GM18520 (cell line): ENCODE results near the gene NEDD4L.

ENCODE experiments used
- ATAC-seq: cut with Tn5 transposase; IDR thresholded peaks from one replicate; pipeline ENCODE4 v1.9.1; 2021; ENCODE audit not compliant: unreplicated experiment

NEDD4L gene

DNA sequence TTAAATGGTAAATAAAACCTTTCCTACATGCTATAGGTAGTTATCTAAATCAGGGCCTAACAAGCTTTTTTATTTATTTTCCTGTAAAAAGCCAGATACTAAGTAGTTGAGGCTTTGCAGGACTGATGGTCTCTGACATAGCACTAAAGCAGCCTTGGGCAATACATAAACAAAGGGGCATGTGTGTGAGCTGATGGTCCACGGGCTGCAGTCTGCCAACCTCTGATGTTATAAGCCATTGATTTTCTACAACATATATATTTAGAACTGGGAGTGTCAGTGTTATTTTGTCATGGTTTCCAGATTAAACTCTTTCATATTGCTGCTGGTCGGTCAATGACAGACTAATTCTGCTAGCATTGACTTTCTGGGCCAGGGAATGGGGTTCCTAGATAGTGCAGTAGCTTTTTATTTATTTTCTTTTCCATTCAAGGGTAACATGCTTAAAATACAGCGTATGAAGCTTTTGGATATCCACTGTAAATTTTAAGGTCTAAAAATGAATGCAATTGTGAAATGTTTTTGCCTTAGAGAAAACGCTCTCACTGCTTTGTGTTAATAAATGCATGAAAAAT lies 134.0 kb downstream of the NEDD4L start:
- ATAC-seq = no peak

DNA sequence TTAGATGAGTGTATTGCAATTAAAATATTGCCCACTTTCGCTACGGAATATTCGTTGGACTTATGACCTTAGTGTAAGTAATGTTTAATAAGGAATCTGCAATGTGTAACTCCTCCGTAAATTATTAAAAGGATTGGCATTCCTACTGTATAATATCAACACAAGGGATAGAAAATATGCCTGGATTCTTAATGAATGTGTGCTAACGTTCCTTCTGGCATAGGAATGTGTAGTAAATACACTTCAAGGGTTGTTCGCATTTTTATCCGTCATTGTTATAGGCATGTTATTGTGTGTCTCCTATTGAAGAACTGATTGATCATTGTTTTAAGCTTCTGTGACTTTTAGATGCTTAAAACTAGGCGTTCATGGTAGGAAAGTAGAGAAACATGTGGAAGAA lies 134.5 kb downstream of the NEDD4L start:
- ATAC-seq = no peak

DNA sequence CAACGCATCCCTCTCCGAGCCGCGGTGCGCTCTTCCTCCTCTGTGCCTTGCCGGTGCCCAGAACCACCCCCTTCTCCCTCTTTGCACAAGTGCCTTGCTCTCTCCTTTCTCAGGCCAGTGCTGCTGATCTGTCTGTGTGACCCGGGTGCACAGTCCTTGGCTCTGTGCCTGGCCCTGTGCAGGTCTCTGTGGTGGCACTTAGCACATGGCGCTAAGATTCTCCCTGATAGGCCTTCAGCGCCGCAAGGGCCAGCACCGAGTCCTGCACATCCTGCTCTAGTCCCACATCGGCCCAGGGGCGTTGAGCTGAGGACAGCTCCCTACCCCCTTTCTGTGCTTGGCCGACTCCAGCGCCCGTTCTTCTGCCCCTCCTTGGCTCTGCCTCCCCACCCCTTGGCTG lies 136.1 kb downstream of the NEDD4L start:
- ATAC-seq = no peak

DNA sequence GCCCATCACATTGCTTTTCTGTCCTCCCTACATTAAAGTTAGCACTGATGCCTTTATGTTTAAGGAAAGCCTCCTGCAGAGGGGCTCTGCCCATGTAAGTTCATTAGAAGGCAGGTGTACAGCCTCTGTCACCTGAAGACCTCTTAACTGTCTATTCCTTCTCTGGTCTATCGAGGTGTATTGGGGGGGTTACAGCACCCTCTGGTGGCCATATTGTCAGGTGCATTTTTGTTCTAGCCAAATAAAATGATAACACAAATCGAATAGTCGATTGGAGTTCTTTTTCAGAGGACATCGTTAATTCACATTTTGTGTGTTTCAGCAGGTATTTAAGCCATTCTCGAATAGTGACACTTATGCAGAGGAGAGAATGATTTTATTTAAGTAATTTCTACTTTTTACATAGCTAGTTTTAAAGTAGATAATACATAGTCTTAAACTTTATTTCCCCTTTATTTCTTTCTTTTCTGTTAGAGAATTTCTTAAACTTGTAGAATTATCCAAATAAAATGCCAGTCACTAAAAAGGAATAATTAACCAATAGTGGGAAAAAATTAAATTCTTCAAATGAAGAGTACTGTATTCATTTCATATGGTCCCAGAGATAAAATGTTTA lies 136.8 kb downstream of the NEDD4L start:
- ATAC-seq = no peak

DNA sequence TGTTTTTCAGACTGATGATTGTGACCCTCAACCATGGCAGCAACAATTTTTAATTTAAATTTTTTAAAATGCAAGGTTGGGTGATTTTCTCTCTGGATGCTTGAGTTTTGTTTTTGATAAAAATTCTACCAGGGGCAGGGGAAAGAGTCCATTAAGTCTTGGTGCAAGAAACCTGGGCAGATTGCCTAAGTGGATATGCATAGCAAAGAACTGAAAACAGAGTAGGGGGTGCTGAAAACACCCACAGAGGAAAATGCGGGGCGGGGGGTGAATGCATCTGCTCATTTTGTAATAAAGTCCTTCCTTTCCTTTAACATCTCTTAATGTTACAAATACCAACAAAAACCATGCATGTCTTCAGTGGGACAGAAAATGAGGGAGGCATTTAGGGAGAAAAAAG lies 138.0 kb downstream of the NEDD4L start:
- no peak for ATAC-seq

- ATAC-seq = no peak
Measured at GRCh38 chr18:58183226-58183625, 139.2 kb downstream of the NEDD4L start.

DNA sequence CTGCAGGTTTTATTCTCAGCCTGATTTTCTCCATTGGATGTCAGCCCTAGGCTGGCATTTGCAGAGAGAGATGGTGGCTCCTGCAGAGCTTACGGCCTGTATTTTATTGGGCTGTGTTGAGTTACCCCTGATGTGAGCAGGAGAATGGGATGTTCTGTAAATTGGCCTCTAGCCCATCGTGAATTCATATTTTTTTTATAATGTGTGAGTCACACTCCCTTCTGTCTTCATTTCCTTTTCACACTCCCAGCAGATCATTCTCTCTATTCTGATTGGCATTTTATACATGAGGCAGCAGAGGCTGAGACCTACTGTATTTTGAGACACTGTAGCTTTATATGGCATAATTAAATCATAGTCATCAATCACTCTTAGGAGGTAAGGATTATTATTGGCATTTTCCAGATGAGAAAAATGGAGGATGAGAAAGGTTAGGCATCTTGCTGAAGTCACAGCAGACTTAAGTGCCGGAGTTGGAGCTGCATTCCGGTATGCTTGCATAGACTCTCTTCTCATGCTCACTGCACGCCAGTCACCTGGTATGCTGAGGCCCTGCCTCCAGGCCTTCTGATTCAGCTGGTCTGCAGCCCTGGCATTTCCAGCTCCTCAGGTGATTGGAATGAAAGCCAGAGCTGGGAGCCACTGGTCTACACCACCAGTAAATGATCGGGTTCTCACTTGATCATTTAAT lies 142.4 kb downstream of the NEDD4L start:
- ATAC-seq = no peak

DNA sequence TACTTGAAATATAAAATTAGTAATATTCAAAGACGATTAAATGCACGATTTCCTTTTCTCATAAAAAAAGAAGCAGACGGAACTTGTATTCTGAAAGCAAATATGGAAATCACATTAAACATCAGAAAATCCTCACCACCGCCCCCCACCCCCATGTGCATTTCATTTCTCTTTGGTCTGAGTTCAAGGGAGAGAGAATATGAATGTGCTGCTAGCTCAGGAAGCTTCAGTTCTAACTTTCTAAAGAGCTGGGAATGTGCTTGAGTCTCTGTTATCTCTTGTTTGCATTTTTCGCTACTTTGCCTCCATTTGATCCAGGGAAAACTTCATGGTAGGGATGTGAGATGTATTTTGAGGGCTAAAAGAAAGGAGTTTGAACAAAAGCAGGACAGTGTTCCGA lies 143.6 kb downstream of the NEDD4L start:
- ATAC-seq = no peak

DNA sequence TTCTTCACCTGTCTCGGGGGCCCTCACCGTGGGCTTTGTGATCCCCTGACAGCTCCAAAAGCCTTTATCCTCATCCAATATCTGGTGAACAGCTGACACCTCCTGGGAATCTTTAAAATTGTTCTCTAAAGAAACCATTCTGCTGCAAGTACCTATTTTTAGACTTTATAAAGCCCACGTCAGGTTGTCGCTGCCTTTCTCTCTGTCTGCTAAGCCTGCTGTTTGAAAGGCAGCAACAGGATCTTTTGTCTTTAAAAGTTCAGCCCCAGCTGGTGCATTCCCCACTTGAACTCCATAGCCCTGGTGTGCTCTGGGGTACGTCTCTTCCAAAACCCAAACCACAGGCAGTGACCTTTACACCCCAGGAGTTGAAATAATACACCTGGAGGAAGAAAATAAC lies 145.0 kb downstream of the NEDD4L start:
- ATAC-seq = no peak

DNA sequence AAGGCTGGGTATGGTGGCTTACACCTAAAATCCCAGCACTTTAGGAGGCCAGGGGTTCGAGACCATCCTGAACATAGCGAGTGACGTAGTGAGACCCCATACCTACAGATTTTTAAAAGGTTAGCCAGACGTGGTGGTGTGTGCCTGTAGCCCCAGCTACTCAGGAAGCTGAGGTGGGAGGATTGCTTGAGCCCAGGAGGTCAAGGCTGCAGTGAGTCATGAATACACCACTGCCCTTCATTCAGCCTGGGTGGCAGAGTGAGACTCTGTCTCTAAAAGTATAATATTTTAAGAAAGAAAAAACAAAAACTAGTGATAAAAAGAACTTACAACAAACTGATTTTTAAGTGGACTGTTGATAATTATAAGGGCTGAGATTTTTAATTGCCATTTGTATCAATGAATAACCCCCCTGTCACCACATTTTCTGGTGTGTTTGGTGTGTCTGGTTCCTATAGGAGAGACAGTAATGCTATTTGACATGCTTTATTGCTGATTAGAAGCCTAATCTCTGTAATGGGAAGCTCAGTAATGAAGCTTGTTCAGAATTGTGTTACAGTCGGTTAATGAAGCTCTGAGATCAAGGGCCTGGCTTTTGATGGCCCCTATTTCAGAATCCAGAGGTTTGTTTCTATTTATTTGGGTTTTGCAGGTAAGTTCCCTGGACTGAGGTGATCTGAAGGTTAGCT lies 147.0 kb downstream of the NEDD4L start:
- no peak for ATAC-seq

DNA sequence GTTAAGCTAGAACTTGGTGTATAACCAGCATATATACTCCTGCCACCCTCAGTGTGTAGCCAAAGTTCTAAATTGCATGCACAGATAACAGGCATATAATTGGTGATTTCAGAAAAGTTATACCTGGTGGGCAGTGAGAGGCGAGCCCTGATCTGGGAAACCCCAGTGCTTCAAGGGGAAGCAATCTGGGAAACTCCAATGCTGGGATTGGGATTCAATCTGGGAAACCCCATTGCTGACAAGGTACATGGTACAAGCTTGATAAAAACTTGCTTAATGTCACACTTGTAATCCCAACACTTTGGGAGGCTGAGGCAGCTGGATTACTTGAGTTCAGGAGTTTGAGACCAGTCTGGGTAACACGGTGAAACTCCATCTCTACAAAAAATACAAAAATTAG lies 147.6 kb downstream of the NEDD4L start:
- ATAC-seq = no peak

DNA sequence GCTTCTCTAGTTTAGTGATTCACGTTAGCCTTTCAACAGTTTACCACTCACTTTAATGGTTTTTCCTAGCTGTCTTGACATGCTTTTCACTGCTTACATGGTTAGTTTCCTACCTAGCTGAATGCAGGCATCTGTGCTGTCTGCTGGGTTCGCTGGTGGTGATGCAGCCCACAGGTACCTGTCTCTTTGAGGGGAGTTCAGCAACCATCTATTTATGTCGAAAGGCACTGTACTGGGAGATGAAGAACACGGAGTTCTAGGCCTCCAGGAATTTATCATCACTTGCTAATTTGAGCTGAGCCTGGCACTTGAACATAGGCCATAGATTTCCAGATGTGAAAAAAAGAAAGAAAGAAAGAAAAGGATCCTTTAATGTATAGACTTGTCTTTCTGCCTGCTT lies 148.5 kb downstream of the NEDD4L start:
- no peak for ATAC-seq

DNA sequence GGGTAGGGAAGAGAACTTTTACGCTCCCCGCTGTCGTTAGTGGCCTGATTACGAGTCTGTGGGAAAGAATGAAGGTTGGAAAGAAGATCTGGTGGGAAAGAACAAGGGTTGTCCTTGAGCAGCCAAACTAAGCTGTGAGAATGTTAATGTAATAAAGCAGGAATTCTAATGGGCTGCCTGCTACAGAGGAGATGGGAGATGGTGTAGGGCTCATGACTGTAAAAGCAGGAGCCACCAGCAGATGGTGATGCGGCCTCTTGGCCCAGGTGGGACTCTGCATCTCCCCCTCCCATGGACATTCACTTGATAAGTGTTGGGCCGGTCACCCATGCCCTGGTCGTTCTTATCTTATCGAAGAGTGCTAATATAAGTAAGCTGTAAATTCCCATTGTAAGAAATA lies 150.0 kb downstream of the NEDD4L start:
- ATAC-seq = no peak

- ATAC-seq = no peak
Measured at GRCh38 chr18:58195278-58195765, 151.3 kb downstream of the NEDD4L start.

DNA sequence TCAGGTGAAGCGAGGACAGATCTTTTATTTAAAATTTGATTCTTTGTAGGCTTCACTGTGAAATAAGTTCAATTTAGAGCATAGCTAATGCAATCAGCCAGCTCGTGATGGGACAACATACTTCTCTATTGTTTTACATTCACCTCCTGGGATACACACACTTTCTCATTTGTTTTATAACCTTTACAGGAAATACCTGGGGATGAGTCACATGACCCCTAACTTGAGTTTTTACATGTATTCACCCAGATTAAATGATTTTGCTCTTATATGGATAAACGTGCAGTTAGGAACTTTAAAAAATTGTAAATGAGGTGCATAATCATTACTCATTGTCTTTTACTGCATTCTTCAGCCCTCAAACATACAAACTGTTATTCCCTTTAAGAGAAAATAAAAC lies 152.1 kb downstream of the NEDD4L start:
- ATAC-seq = no peak

DNA sequence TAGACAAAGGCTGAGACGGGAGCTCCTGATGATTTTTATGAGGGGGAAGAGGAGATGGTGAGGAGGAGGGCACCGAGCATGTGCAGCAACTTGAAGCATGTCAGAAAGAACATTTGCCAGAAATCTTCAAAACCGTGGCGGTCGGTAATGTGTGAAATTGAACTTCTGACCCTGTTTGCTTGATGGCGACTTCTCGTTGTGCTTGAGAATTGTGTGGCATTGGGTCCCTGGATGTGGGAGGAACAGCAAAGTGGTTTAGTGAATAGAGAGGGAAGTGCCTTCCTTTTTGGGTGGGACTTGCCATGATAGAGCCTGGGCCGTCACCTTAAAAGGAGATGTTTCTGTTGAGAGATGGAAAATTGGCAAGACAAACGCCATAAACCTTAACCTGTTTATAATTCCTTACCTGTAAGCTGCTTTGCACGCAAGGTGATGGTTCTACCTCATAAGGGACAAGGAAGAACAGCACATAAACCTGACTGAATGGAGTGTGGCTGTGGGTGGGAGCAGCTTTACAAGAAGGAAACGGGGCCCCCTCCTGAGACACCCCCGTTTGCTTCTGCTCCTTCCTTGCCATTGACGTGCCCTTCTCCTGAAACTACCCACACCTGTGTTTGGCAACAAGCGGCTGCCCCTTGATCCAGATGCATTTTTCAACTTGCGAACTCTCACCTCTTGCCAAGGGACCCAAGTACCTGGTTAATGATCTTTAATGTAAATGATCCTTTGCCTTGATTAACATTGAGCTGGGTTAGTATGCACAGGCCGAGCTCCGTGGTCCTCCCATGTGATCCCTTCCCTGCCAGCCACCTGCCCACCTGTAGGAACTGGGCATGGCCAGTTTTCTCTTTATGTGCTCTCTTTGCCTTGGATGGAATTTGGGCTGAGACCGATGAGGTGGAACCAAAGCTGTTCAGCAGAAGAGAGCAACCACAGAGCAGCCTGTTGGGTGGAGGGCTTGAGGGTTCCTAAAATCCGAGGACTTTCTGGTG lies 153.2 kb downstream of the NEDD4L start:
- no peak for ATAC-seq

DNA sequence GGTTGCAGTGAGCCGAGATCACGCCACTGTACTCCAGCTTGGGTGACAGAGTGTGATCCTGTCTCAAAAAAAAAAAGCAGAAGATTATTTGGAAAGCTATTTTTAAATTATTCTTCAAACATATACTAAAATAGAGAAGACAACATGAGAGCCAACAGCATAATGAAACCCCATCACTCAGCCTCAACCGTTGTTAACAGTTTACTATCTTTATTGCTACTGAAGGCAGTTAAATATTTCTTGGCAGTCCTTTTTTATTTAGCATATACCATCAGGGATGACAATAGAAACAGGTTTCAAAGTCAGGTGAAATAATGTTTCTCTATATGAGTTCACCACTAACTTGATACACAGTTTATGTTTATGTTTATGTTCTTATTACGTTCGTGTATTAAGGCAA lies 157.2 kb downstream of the NEDD4L start:
- ATAC-seq = no peak

GRCh38 chr18:58201733-58202730 lies 158.0 kb downstream of the NEDD4L start:
- no peak for ATAC-seq

DNA sequence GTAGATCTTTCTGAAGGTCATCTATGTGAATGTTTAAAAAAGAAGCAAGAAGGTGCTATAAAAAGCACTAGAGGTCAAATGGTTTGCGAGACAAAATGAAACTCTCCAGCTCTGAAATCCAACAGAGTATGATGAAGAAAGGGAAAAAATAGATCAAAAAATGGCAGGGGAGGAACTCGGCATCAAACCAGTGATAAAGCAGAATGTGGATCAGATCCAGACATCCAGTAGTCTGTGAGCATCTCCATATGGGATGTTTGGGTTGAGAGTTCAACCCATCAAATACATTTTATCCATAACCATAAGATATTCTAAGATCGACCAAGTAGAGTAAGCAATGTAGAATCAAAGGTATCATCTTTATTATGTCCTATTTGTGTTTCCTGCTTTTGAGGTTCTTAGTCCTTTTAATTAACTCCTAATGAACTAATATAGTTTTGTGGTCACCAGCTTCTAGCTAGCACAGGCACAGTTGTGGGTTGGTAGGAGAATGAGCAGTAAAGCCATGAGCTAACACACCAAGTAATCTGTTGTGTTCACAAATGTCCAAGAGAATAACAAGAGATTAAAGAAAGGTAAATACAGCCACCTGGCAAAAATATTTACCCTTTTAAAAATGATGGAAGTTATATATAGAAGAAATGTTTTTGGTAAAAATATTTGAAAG lies 160.9 kb downstream of the NEDD4L start:
- ATAC-seq = no peak
